ENCODE measurements around the gene PCDH1. TPM values are rescaled to one million over a fixed set of nuclear protein-coding genes. Genes with fewer than 3 reads are reported as not detected.

PCDH1 gene
- total RNA-seq, 1 experiment from 2014 or later, result 0.45 TPM

DNA sequence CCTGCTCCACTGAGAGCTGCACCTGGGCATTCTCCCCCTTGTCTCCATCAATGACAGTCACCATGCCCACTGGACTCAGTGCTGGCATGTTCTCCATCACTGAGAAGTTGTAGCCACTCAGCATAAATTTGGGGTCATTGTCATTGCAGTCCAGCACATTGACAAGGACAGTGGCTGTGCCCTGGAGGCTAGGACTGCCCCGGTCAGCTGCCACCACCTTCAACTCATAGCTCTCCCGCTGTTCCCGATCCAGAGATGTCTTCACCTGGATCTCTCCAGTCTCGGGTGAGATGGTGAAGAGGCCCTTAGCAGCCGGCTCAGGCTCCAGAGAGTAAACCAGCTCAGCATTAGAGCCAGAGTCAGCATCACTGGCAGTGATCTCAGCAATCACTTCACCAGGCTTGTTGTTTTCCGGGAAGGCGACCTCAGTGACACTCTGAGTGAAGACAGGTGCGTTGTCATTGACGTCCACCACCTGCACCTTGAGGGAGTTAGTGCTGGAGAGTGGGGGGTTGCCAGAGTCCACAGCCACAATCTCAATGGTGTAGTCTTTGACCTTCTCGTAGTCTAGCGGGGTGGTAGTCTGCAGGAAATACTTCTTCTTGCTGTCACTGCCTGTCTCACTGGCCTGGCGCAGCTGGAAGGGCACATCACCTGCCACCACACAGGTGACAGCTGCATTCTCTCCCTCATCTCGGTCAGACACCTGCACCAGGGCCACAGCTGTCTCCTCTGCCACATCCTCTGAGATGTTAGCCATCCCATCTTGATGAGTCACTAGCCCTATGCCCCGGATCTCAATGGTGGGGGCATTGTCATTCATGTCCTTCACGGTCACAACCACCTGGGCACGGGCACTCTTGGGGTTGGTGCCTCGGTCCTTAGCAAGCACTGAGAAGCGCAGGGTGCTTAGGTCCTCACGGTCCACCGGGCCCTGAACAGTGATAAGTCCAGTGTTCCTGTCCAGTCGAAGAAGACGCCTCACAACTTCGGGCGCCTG lies 13.5 kb downstream of the PCDH1 start:
- intact Hi-C loops (cut with micrococcal nuclease; ENCODE audit: unreplicated experiment), result no loop called here
- ChIA-PET POLR2A (ENCODE audit: low non-redundant PET) (no interaction called here), CTCF (no interaction called here)
- Histone ChIP-seq H3K4me1 (ENCODE audit: insufficient read depth, low read length, poor library complexity, severe bottlenecking) (no peaks in the 10 kb centered on the region), H3K4me3 (ENCODE audit: low read depth, low read length, poor library complexity, severe bottlenecking) (no peak overlapping the region), H3K36me3 (ENCODE audit: insufficient read depth, low read length, poor library complexity, severe bottlenecking) (no peaks in the 10 kb centered on the region), H3K27me3 (replicated peaks; ENCODE audit: insufficient read depth, low read depth, low read length, poor library complexity) (peaks cover 4% of the 10 kb centered on the region), H3K27ac (ENCODE audit: low read depth, low read length, poor library complexity, severe bottlenecking) (no peak overlapping the region), H3K9me3 (ENCODE audit: low read depth, low read length, poor library complexity, severe bottlenecking) (no peaks in the 10 kb centered on the region)
- no peak for DNase-seq (ENCODE audit: low spot score)
- BruUV-seq (replicated peaks), result no TSS peak
- no peak for TF ChIP-seq EZH2 (IDR thresholded peaks at IDR 0.05; ENCODE audit: borderline replicate concordance, low read depth, low read length, poor library complexity, severe bottlenecking)
- TF ChIP-seq CTCF (conservative IDR thresholded peaks at IDR 0.05; ENCODE audit: low read depth, low read length), result no peak

- ChIA-PET CTCF (no interaction called here), POLR2A (ENCODE audit: low non-redundant PET) (no interaction called here)
- Histone ChIP-seq H3K4me1 (ENCODE audit: insufficient read depth, low read length, poor library complexity, severe bottlenecking) (no peaks in the 10 kb centered on the region), H3K9me3 (ENCODE audit: low read depth, low read length, poor library complexity, severe bottlenecking) (no peaks in the 10 kb centered on the region), H3K27me3 (replicated peaks; ENCODE audit: insufficient read depth, low read depth, low read length, poor library complexity) (peaks cover 4% of the 10 kb centered on the region), H3K27ac (ENCODE audit: low read depth, low read length, poor library complexity, severe bottlenecking) (no peak overlapping the region), H3K36me3 (ENCODE audit: insufficient read depth, low read length, poor library complexity, severe bottlenecking) (no peaks in the 10 kb centered on the region), H3K4me3 (ENCODE audit: low read depth, low read length, poor library complexity, severe bottlenecking) (no peak overlapping the region)
- intact Hi-C loops (cut with micrococcal nuclease; ENCODE audit: unreplicated experiment), result no loop called here
- TF ChIP-seq EZH2 (IDR thresholded peaks at IDR 0.05; ENCODE audit: borderline replicate concordance, low read depth, low read length, poor library complexity, severe bottlenecking), result no peak
- TF ChIP-seq CTCF (conservative IDR thresholded peaks at IDR 0.05; ENCODE audit: low read depth, low read length), result no peak
- no peak for DNase-seq (ENCODE audit: low spot score)
- BruUV-seq (replicated peaks), result no TSS peak
Observed at GRCh38 chr5:141863569-141864178, 14.5 kb downstream of the PCDH1 start.

DNA sequence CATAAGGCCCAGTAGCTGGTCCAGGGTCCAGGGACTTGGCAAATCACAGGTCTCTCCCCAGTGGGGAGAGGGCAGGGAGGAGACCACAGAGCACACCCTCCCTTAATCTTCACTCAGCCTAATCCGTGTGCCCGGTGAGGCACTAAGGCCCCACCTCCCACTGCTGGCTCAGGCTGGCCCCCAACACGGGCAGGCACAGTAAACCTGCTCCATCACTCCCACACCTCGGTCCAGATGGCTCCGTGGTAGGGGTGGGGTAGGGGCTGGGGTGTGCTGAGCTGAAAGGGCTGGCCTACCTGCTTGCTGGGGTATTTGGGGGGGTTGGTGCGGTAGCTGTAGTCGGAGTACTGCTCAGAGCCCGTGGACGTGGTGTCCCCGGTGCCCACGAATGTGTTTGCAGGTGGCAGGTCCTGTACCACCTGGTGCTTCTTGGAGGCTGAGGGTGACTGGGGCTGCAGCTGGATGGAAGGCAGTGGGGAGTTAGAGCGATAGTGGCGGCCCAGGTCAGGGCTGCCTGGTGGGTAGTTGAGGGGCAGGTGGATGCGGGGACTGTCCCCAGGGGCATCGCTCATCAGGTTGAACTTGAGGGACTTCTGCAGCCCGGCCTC lies 15.2 kb downstream of the PCDH1 start:
- CTCF ChIA-PET, result no interaction called here

More for the DNA sequence above, 15.2 kb downstream of the PCDH1 start:
- no peak for TF ChIP-seq CTCF (conservative IDR thresholded peaks at IDR 0.05; ENCODE audit: low read depth, low read length)
- TF ChIP-seq EZH2 (IDR thresholded peaks at IDR 0.05; ENCODE audit: borderline replicate concordance, low read depth, low read length, poor library complexity, severe bottlenecking), result no peak
- DNase-seq (ENCODE audit: low spot score), result no peak
- intact Hi-C loops (cut with micrococcal nuclease; ENCODE audit: unreplicated experiment), result no loop called here
- H3K4me3 ChIP-seq (ENCODE audit: low read depth, low read length, poor library complexity, severe bottlenecking), result no peak overlapping the region
- no peaks in the 10 kb centered on the region for H3K4me1 ChIP-seq (ENCODE audit: insufficient read depth, low read length, poor library complexity, severe bottlenecking)
- POLR2A ChIA-PET (ENCODE audit: low non-redundant PET), result no interaction called here
- no peaks in the 10 kb centered on the region for H3K9me3 ChIP-seq (ENCODE audit: low read depth, low read length, poor library complexity, severe bottlenecking)
- no TSS peak for BruUV-seq (replicated peaks)
- H3K27me3 ChIP-seq (replicated peaks; ENCODE audit: insufficient read depth, low read depth, low read length, poor library complexity), result peaks cover 4% of the 10 kb centered on the region
- H3K36me3 ChIP-seq (ENCODE audit: insufficient read depth, low read length, poor library complexity, severe bottlenecking), result no peaks in the 10 kb centered on the region
- no peak overlapping the region for H3K27ac ChIP-seq (ENCODE audit: low read depth, low read length, poor library complexity, severe bottlenecking)

All from A673 (cell line).